A549 (cell line): ENCODE results near the gene CHURC1.

Experiments used
- CTCF ChIP-seq: fragments of >200 bp; sonication (Bioruptor Twin); formaldehyde crosslinking; IDR thresholded peaks from 3 replicates; pipeline ENCODE4 v1.5.1; 2016
- E2F6 ChIP-seq: IDR thresholded peaks from 2 replicates; pipeline ENCODE4 v1.6.1; 2012; ENCODE audit warnings: low read depth, borderline replicate concordance
- EP300 ChIP-seq, 2 experiments: fragments of >200 bp; sonication (Bioruptor Twin); formaldehyde crosslinking; IDR thresholded peaks; 2 replicates in 1 of 2; 3 replicates in 1 of 2; pipeline ENCODE4 v1.6.1; 2016 to 2017
- HDAC2 ChIP-seq: fragments of 200-600 bp; sonication (generic); IDR thresholded peaks from 2 replicates; pipeline ENCODE4 v1.6.1; 2016
- MAX ChIP-seq: IDR thresholded peaks from 2 replicates; pipeline ENCODE4 v1.6.1; 2012
- MAZ ChIP-seq: fragments of 150-350 bp; IDR thresholded peaks from 2 replicates; pipeline ENCODE4 v1.6.1; 2014; ENCODE audit warnings: antibody characterized with exemption, low read depth, low read length, borderline replicate concordance
- POLR2A ChIP-seq: IDR thresholded peaks from 2 replicates; pipeline ENCODE4 v1.6.1; 2012; ENCODE audit warnings: mild to moderate bottlenecking, low read length
- RAD21 ChIP-seq, 2 experiments: fragments of >200 bp in 1 of 2; sonication (Bioruptor Twin) in 1 of 2; formaldehyde crosslinking in 1 of 2; IDR thresholded peaks in 1 of 2; conservative IDR thresholded peaks in 1 of 2; 2 replicates in 1 of 2; 3 replicates in 1 of 2; pipeline ENCODE4 v1.6.1; 2012 to 2018; ENCODE audit warnings: inconsistent platforms in 1 of 2
- REST ChIP-seq: fragments of 200-600 bp; sonication (generic); IDR thresholded peaks from 2 replicates; pipeline ENCODE4 v1.6.1; 2016; ENCODE audit warnings: antibody characterized with exemption, mild to moderate bottlenecking, moderate library complexity
- RFX5 ChIP-seq: fragments of 450-650 bp; IDR thresholded peaks from 2 replicates; pipeline ENCODE4 v1.7.1; 2014; ENCODE audit warnings: antibody characterized with exemption, mild to moderate bottlenecking, moderate library complexity
- SREBF2 ChIP-seq: fragments of 450-650 bp; IDR thresholded peaks from 2 replicates; pipeline ENCODE4 v1.6.1; 2014; ENCODE audit warnings: mild to moderate bottlenecking, moderate library complexity
- ZC3H11A ChIP-seq: fragments of 450-650 bp; IDR thresholded peaks from 2 replicates; pipeline ENCODE4 v1.6.1; 2014; ENCODE audit warnings: antibody characterized with exemption, mild to moderate bottlenecking

GRCh38 chr14:64931123-64931522 lies 16.9 kb downstream of the CHURC1 start:
- no peak for TF ChIP-seq CTCF
- TF ChIP-seq HDAC2, result no peak
- TF ChIP-seq POLR2A, result no peak
- TF ChIP-seq REST, result no peak
- no peak for TF ChIP-seq MAZ
- TF ChIP-seq MAX, result no peak
- no peak for TF ChIP-seq ZC3H11A
- no peak for TF ChIP-seq E2F6
- no peak for TF ChIP-seq SREBF2
- TF ChIP-seq RAD21 (conservative IDR thresholded peaks at IDR 0.05 in 1 of 2, IDR thresholded peaks at IDR 0.05 in 1 of 2), result no peak
- TF ChIP-seq EP300 (IDR thresholded peaks at IDR 0.05), result no peak
- TF ChIP-seq RFX5, result no peak
